Hepatocyte (in vitro differentiated cells): ENCODE data around the gene SETD5.

Experiments
- EZH2 ChIP-seq: fragments of 200-600 bp; sonication (generic); IDR thresholded peaks from 2 replicates; pipeline ENCODE4 v1.6.1; 2016; ENCODE audit warnings: antibody characterized with exemption, mild to moderate bottlenecking, borderline replicate concordance
- EZH2phosphoT487 ChIP-seq: fragments of 200-600 bp; sonication (generic); IDR thresholded peaks from one replicate; pipeline ENCODE4 v1.6.1; 2018; ENCODE audit warnings: antibody characterized with exemption, mild to moderate bottlenecking, low read depth, moderate library complexity; ENCODE audit not compliant: unreplicated experiment, severe bottlenecking
- TF ChIP-seq, protein P1 (sequence below): fragments of 200-600 bp; sonication (generic); IDR thresholded peaks from 2 replicates; pipeline ENCODE4 v1.5.1; 2016; ENCODE audit warnings: antibody characterized with exemption, mild to moderate bottlenecking; ENCODE audit not compliant: poor library complexity

DNA sequence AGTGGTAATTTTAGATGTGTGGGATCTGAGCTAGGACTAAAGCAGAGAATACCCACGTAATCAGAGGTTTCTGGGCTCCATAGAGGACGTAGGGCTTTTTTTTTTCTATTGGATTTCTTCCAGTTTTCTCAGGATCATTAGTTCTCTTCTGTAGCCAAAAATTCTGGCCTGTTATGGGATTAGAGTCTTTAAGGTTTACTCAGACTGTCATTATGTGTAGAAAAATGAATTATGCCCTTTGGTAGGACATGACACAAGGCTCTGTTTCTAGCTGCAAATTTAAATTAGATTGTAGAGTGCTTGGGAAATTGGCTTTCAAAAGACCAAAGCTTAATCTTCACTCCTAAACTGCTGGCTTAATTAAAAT lies 1.9 kb downstream of the SETD5 start:
- TF ChIP-seq, protein P1, sequence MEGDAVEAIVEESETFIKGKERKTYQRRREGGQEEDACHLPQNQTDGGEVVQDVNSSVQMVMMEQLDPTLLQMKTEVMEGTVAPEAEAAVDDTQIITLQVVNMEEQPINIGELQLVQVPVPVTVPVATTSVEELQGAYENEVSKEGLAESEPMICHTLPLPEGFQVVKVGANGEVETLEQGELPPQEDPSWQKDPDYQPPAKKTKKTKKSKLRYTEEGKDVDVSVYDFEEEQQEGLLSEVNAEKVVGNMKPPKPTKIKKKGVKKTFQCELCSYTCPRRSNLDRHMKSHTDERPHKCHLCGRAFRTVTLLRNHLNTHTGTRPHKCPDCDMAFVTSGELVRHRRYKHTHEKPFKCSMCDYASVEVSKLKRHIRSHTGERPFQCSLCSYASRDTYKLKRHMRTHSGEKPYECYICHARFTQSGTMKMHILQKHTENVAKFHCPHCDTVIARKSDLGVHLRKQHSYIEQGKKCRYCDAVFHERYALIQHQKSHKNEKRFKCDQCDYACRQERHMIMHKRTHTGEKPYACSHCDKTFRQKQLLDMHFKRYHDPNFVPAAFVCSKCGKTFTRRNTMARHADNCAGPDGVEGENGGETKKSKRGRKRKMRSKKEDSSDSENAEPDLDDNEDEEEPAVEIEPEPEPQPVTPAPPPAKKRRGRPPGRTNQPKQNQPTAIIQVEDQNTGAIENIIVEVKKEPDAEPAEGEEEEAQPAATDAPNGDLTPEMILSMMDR = no peak
- TF ChIP-seq EZH2phosphoT487 (no peak), EZH2 (no peak)
